ENCODE data around the gene CCDC137.

The CCDC137 gene

DNA sequence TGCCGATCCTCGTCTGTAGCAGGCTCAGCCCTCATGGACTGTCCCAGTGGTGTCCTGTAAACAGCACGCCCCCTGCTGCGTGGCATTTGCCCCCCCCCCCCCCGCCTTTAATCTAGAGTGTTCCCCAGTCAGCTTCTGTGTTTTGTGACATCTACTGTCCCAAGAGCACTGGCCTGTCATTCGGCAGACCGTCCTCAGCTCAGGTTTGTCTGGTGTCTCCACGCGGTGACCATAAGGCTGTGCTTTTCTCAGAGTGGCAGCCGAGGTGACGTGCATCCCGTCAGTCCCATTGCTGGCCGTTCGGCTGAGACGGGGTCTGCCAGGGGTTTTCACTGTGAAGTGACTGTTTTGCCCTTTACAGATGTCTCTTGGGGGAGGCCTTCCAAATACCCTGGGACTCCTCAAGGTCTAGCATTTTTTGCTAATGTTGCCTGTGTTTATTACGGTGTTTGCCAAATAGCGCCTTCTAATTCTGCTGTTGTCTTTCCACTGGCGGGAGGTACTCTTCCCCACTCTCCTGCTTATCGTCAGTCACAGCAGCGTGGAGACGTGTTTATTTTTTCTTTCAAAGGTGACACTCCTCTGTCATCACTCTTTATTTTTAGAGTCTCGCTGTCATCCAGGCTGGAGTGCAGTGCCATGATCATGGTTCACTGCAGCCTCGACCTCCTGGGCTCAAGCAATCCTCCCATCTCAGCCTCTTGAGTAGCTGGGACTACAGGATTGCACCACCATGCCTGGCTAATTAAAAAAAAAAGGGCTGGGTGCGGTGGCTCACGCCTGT, 30.9 kb downstream of the CCDC137 start:
- FAIRE-seq (no peak), DNase-seq (ENCODE audit: insufficient read length, low spot score) (no peak)

GRCh38 chr17:81700353-81701287, 34.1 kb downstream of the CCDC137 start:
- no peak for DNase-seq (ENCODE audit: insufficient read length, low spot score)
- FAIRE-seq = no peak

DNA sequence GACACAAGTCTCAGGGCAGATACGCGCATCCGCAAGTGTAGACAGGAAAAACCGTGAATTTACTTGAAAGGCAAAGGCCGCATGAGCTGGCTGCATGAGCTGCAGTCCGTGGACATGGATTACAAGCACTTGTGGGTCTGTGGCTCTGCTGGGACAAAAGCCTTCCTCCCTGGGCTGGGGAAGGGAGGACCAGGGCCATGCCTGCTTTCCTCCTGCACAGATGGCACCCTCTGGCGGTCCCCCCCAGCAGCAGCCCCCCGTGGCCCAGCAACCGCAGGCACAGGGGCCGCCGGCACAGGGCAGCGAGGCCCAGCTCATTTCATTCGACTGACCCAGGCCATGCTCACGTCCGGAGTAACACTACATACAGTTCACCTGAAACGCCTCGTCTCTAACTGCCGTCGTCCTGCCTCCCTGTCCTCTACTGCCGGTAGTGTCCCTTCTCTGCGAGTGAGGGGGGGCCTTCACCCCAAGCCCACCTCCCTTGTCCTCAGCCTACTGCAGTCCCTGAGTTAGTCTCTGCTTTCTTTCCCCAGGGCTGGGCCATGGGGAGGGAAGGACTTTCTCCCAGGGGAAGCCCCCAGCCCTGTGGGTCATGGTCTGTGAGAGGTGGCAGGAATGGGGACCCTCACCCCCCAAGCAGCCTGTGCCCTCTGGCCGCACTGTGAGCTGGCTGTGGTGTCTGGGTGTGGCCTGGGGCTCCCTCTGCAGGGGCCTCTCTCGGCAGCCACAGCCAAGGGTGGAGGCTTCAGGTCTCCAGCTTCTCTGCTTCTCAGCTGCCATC, 34.9 kb downstream of the CCDC137 start:
- no peak for FAIRE-seq
- no peak for DNase-seq (ENCODE audit: insufficient read length, low spot score)

- FAIRE-seq = peak; percentile 91
- DNase-seq (ENCODE audit: insufficient read length, low spot score) = peak; percentile 100
Observed at GRCh38 chr17:81702934-81703746, 36.6 kb downstream of the CCDC137 start, which contains the start of gene MRPL12. MRPL12 (plus strand) TSS chr17:81703367; CDS start chr17:81703502, 135 bp downstream.

DNA sequence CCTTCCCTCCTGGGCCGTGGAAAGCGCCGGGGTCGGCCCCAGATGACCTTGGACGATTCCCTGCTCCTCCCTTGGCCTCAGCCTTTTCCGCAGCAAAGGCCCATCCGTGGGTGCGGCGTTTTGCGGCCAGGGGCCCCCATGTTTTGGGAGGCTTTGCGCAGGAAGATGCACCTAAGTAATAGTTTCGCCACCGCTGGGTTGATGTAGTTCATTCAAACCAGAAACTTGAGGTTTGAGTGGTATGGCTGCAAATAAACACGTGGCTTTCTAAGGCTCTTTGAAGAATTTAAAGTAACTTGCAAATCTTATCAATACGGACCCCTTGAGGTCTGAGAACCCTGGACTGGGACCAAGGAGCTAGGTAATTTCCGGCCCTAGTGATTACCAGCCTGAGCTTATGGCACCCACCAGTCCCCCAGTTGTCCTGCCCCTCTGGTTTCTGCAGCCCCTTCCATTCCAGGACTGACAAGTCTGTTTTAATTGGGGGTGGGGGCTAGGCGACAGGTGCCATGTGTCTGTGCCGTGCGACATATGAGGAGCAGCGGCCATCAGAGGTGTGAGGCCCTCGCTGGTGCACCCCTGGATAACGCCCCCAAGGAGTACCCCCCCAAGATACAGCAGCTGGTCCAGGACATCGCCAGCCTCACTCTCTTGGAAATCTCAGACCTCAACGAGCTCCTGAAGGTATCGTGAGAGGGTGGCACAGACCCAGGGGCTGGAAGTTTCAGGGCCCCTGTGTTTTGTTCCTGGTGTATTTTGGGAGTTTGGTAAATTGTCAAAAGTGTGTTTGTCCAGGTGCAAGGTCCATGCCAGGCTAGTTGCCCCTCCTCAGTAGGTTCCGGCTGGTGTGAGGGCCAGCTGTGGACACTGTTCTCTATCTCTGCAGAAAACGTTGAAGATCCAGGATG, 37.5 kb downstream of the CCDC137 start:
- DNase-seq (ENCODE audit: insufficient read length, low spot score) (no peak), FAIRE-seq (no peak)

GRCh38 chr17:81705518-81706231, 39.1 kb downstream of the CCDC137 start:
- DNase-seq (ENCODE audit: insufficient read length, low spot score) (no peak), FAIRE-seq (no peak)

DNA sequence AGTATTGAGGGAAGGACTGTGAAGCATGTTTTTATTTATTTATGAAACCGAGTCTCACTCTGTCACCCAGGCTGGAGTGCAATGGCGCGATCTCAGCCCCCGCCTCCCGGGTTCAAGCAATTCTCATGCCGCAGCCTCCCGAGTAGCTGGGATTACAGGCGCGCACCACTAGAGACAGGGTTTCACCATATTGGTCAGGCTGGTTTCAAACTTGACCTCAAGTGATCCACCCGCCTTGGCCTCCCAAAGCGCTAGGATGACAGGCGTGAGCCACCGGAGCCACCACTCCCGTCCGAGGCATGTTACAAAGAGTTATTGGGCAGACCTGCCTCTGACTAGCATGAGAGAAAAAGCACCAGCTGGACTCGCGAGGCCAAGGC, 39.7 kb downstream of the CCDC137 start:
- no peak for DNase-seq (ENCODE audit: insufficient read length, low spot score)
- no peak for FAIRE-seq

DNA sequence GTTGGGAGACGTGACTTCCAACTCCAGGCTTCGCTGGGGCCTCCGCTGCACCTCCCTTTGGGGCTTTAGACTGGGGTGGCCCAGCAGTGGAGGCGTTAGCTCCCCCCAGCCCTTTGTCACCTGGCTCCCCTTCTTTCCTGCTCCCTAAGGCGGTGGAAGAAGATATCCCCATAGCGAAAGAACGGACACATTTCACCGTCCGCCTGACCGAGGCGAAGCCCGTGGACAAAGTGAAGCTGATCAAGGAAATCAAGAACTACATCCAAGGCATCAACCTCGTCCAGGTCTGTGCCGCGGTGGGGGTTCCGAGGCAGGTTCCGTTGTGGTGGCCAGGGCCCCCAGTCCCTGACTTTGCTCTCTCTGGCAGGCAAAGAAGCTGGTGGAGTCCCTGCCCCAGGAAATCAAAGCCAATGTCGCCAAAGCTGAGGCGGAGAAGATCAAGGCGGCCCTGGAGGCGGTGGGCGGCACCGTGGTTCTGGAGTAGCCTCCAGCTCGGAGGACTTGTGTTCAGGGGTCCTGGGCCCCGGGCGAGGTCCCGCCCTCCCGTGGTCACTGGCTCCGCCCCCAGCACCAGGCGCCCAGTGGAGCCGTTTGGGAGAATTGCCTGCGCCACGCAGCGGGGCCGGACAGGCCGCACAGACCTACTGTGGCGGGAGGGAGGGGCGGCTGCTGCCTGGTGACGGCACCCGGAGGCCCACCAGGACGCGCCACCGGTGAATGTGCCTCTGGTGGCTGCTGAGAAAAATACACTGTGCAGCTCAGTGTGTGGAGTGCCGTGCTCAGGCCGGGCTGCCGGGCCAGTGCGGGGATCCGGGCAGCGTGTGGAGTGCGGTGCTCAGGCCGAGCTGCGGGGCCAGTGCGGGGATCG, 40.5 kb downstream of the CCDC137 start:
- DNase-seq (ENCODE audit: insufficient read length, low spot score) (no peak), FAIRE-seq (no peak)

DNA sequence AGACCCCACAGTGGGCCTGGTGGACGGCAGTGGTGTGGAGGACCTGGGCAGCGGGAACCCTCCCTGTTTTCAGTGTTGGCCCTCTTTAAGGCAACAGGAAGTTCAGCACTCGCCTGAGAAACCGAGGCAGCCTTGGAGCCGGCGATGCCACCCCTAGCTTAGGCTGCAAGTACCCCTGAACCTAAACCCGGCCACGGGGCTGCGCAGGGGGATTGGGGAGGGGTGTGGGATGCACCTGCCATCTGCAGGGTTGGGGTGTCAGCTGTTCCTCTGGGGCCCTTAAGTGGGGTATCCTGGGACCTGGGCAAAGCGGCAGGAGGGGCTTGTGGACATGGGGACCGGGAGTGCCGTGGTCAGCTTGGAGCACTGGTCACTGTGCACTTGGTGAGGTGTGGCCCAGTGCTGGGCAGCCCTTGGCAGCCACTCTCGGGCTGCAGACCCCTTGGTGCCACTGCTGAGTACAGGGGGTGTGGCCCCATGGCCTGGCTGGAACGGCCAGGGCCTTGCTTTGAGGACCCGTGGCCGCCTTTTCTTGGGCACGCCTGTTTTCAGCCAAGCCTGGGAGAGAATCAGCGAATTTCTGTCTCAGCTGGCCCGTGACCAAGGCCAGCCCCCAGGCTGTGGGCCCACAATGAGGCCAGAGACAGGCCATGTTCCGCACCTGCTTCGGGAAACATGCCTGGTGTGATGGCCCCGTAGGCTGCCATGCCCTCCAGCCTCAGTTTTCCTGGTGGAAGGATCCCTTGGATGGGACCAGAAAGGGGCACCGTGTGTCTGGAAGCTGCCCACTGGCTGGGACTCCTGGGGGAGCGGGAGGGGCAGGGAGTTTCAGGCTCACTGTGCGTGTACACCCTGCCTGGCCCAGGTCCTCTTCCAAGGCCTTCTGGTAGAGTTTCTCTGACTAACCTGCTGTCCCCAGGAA, 41.4 kb downstream of the CCDC137 start:
- DNase-seq (ENCODE audit: insufficient read length, low spot score) (no peak), FAIRE-seq (no peak)

- FAIRE-seq (no peak), DNase-seq (ENCODE audit: insufficient read length, low spot score) (no peak)
Observed at GRCh38 chr17:81708739-81709185, 42.2 kb downstream of the CCDC137 start.

DNA sequence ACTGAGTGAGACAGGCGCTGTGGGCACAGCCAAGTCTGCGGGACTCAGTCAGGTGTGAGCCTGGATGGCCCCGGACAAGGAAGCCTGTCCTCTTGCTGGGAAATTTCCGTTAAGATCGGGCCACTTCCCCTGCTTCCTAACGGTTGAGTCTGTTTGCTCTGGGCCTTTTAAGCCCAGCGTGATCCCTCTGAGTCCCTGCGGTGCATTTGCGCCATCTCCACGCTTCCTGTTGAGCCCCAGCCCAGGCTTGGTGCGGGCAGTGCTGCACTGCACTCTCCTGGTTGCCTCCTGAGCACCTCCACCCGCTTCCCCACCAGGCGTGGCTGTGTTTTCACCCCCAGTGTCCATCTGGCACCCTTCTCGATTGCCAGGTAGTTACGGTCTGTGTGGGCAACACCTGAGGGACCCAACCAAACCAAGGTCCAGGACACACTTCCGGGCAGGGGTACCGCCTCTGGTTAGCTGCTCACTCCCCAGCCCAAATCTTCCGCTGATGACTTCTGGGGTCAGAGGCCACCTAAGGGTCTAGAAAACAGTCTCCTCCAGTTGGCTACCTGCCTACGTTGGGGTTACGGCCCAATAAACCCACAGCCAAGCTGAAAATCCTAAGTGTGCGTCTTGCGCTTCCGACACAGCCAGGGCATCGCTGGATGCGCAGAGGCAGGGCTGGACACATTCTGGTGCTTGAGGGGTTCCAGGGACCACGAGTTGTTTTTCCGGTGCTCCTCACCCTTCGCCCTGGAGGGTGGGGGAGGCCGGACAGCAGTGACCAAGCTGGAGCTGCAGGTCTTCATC, 44.2 kb downstream of the CCDC137 start:
- FAIRE-seq (no peak), DNase-seq (ENCODE audit: insufficient read length, low spot score) (no peak)

DNA sequence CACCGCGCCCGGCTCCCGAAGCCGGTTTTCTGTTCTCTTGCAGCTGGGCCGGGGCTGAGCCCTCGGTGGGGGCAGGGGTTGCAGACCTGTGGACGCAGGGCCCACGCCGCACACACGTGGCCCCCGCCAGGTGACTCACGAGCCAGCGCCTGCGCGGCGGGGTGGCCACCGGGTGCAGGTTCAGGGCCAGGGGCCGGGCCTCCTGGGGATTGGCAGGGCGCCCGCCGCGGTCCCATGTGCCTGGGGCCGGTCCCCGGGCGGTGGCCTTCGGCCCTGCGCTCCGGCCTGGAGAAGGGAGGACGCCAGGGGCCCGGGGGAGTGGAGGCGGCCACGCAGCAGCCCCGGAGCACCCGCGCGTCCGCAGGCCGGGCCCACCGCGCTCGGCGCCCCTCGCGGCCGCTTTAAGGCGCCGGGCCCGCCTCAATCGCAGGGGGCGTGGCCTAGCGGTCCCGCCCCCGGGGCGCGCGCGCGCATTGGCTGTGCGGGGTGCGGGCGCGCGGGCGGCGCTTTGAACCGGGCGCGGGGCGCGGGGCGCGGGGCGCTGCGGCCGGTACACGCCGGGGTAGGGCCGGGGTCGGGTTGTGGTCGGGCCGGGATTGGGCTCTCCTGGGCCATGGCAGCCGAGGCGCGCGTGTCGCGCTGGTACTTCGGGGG, 45.4 kb downstream of the CCDC137 start, which contains the start of gene SLC25A10:
Gene SLC25A10, plus strand, starts transcription at position 471 of the 654 bp plus-strand sequence. Its CDS starts 143 bp downstream, at position 614.
- DNase-seq (ENCODE audit: insufficient read length, low spot score) = peak; percentile 95
- no peak for FAIRE-seq

DNA sequence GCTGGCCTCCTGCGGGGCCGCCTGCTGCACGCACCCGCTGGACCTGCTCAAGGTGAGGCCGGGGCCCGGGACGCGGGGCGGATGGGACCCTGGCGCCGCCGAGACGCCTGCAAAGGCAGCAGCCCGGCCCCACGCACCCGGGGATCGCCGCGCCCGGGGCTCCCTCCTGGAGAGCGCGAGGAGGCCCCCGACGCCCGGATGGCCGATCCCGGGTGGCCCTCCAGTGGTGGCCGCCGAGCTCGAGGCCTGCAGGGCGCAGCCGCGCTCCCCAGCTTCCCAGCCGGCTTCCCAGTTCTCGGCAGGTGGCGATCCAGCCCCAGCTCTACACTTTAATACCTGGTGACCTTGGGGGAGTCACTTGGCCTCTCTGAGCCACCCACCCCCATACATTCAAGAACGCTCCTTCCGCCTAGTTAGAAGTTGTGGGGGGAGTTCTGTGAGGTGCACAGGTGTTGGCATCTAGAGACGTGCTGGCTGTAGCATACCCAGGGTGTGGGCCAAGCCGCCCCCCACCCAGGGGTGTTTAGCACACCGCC, 46.0 kb downstream of the CCDC137 start:
- no peak for DNase-seq (ENCODE audit: insufficient read length, low spot score)
- no peak for FAIRE-seq

DNA sequence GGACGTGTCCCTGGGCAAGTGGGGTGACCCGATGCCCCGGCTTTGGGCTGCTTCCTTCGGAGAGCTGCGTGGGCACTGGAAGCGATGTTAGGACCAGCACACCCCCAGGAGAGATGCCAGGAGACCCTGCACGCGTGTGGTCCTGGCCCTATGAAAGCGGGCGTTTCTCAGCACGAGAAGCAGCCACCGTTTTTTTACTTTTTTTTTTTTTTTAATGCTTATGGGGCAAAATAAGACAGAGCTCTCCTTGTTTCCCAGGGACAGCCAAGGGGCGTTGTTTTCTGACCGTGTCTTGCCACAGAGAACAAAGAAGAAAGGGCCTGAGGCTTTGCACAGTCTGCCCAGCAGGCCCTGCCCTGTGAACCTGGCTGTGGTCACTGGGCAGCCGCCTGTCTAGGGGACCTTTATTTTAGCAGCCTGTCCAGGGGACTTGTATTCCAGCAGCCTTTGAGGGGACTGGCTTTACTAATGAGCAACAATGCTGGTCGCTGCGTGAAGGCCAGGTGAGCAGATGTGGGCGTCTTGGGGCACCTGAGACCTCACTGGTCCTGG, 46.5 kb downstream of the CCDC137 start:
- no peak for FAIRE-seq
- DNase-seq (ENCODE audit: insufficient read length, low spot score) = no peak
